Measurements from ENCODE around the gene TARS3. TPM values are rescaled to one million over a fixed set of nuclear protein-coding genes. Genes with fewer than 3 reads are reported as not detected.
A peak's percentile ranks its signal among the peaks of the same experiment; 100 is the strongest.
"Not testable (repeated sequence)": the region's sequence is repeated elsewhere in the genome, so short reads cannot be mapped to it uniquely, and the experiment has no call there.

Gene TARS3
- total RNA-seq, 1 donor from 2014 or later: 21.5 TPM

DNA sequence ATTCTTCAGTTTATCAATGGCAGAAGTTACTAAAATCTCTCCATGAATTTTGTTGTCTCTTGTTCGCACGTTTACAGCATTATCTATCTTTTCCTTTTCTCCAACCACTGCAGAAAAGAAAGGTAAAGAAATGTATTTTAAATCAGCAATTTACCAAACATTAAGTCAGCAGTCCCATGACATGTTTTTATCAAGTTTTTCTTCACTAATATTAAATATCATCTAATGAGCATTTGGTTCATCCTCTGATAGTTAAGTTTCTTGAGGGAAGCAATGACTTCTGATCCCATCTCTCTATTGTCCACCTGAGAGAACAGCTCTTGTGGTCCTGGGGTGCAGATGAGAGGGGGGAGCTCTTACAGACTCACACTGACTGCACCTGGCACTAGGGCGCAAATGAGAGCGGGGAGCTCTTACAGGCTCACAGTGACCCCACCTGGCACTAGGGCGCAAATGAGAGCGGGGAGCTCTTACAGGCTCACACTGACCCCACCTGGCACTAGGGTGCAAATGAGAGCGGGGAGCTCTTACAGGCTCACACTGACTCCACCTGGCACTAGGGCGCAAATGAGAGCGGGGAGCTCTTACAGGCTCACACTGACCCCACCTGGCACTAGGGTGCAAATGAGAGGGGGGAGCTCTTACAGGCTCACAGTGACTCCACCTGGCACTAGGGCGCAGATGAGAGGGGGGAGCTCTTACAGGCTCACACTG, 69.5 kb downstream of the TARS3 start:
- H3K27me3 Mint-ChIP-seq; H3K4me1 Mint-ChIP-seq (ENCODE audit: low read depth); DNase-seq (ENCODE audit: low spot score, unreplicated experiment); H3K9me3 Mint-ChIP-seq (ENCODE audit: low read depth); H3K36me3 Mint-ChIP-seq (ENCODE audit: insufficient read depth): not testable (repeated sequence)
- Mint-ChIP-seq H3K27ac (peak overlapping the region; percentile 71), H3K4me3 (ENCODE audit: low read depth) (peak overlapping the region; percentile 39)
- TF ChIP-seq, protein P1, sequence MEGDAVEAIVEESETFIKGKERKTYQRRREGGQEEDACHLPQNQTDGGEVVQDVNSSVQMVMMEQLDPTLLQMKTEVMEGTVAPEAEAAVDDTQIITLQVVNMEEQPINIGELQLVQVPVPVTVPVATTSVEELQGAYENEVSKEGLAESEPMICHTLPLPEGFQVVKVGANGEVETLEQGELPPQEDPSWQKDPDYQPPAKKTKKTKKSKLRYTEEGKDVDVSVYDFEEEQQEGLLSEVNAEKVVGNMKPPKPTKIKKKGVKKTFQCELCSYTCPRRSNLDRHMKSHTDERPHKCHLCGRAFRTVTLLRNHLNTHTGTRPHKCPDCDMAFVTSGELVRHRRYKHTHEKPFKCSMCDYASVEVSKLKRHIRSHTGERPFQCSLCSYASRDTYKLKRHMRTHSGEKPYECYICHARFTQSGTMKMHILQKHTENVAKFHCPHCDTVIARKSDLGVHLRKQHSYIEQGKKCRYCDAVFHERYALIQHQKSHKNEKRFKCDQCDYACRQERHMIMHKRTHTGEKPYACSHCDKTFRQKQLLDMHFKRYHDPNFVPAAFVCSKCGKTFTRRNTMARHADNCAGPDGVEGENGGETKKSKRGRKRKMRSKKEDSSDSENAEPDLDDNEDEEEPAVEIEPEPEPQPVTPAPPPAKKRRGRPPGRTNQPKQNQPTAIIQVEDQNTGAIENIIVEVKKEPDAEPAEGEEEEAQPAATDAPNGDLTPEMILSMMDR (IDR thresholded peaks at IDR 0.05; ENCODE audit: unreplicated experiment): peak; percentile 7

- DNase-seq (ENCODE audit: low spot score, unreplicated experiment): no peak
- Mint-ChIP-seq H3K27me3 (no peaks in the 10 kb centered on the region), H3K4me3 (ENCODE audit: low read depth) (peak overlapping the region; percentile 4), H3K9me3 (ENCODE audit: low read depth) (no peaks in the 10 kb centered on the region), H3K27ac (peak overlapping the region; percentile 15), H3K36me3 (ENCODE audit: insufficient read depth) (peaks cover 4% of the 10 kb centered on the region), H3K4me1 (ENCODE audit: low read depth) (peaks cover 8% of the 10 kb centered on the region)
- TF ChIP-seq, protein P1 (IDR thresholded peaks at IDR 0.05; ENCODE audit: unreplicated experiment): no peak
Observed at GRCh38 chr15:101654171-101654570, 70.1 kb downstream of the TARS3 start.

DNA sequence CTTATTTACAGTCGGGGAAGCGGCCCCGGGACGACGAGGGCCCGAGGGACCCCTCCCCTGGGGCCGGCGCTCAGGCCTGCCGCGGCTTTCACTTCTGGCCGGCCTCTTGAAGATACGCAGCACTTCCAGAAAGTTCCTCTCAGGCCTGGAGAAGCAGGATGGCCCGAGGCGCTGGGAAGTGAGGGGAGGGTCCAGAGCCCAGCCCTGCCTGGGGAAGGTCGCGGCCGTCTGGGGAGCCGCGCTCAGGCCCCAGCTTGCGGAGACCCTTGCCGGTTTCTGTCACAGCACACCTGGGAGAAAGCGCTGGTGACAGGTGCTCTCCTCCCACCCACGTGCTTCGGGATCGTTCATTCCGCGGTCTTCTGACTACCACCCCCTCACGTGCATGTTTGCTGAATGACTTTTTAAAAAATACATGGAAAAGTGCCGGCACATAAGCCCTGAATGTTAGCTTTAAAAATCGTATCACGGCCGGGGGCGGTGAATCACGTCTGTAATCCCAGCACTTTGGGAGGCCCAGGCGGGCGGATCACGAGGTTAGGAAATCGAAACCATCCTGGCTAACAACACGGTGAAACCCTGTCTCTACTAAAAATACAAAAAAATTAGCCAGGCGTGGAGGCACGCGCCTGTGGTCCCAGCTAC, 71.4 kb downstream of the TARS3 start:
- peak; percentile 18 for DNase-seq (ENCODE audit: low spot score, unreplicated experiment)
- Mint-ChIP-seq H3K27ac (peak overlapping the region; percentile 93), H3K27me3 (no peaks in the 10 kb centered on the region), H3K4me3 (ENCODE audit: low read depth) (peak overlapping the region; percentile 89), H3K36me3 (ENCODE audit: insufficient read depth) (peaks cover 8% of the 10 kb centered on the region), H3K4me1 (ENCODE audit: low read depth) (peaks cover 8% of the 10 kb centered on the region), H3K9me3 (ENCODE audit: low read depth) (no peaks in the 10 kb centered on the region)
- TF ChIP-seq, protein P1 (IDR thresholded peaks at IDR 0.05; ENCODE audit: unreplicated experiment): no peak

DNA sequence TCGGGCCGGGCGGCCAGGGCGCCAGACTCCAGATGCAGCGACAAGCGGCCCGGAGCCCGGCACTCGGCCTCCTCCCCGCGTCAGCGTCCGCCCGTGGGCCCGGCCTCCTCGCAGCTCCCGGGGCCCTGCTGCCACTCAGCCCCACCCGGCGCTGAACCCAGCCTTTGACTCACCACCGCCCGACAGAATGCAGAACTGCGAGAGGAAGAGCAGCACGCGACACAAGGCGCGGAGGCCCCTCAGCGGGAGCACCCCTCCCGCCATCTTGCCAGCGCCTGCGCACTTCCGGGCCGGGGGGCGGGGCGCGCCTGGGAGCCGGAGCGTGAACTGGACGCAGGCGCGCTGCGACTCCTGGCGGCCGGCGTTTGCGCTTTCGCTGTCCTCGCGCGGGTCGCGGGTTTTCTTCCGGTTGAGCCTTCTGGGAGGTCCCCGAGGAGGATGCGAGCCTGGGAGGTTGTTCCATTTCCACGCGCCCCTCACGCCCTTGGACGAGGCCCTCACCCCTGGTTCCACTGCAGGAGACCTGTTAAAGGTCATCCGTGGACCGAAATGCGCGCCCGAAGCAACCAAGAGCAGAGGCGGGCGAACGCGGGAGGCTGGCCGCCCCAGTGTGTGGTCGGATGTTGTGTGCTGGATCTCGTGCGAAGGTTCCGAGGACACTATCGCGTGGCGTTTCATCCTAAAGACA, 72.0 kb downstream of the TARS3 start, which contains the start of gene TM2D3:
Gene TM2D3, minus strand, starts transcription at position 284 of the 688 bp plus-strand sequence. Its CDS starts 20 bp downstream, at position 264.
- Mint-ChIP-seq H3K4me1 (ENCODE audit: low read depth) (peaks cover 8% of the 10 kb centered on the region), H3K4me3 (ENCODE audit: low read depth) (peak within 1 kb of the TSS; percentile 89), H3K9me3 (ENCODE audit: low read depth) (no peaks in the 10 kb centered on the region), H3K27me3 (no peaks in the 10 kb centered on the region), H3K36me3 (ENCODE audit: insufficient read depth) (peaks cover 8% of the 10 kb centered on the region), H3K27ac (peak within 1 kb of the TSS; percentile 96)
- peak; percentile 89 for DNase-seq (ENCODE audit: low spot score, unreplicated experiment)
- TF ChIP-seq, protein P1 (IDR thresholded peaks at IDR 0.05; ENCODE audit: unreplicated experiment): peak; percentile 83

DNA sequence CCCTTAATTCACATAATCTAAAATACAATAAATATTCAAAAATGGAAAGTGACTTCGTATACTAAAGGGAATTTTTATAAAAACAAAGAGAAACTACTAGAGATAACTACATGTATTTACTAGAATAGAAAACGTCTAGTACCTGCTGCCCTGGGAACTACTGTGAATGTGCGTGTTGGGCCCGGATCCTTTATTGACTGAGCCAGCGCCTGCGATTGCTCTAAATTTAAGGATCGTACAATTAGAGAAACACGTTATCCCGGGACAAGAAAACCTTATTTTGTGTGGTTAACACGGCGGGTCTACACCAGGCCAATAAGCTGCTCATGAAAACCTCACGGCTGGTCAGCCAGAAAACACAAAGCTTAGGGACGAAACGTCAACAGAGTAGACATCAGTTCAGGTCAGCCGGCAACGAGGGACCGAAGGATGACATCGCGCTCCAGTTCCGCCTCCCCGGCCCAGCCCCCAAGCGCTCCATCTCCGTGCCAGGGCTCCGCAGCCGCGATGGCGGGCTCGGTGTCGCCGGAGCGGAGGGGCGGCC, 72.6 kb downstream of the TARS3 start:
- TF ChIP-seq, protein P1 (IDR thresholded peaks at IDR 0.05; ENCODE audit: unreplicated experiment): no peak
- peak overlapping the region; percentile 89 for H3K4me3 Mint-ChIP-seq (ENCODE audit: low read depth)
- DNase-seq (ENCODE audit: low spot score, unreplicated experiment): no peak
- H3K4me1 Mint-ChIP-seq (ENCODE audit: low read depth): peaks cover 8% of the 10 kb centered on the region
- H3K27ac Mint-ChIP-seq: peak overlapping the region; percentile 96
- H3K36me3 Mint-ChIP-seq (ENCODE audit: insufficient read depth): peaks cover 8% of the 10 kb centered on the region
- no peaks in the 10 kb centered on the region for H3K27me3 Mint-ChIP-seq
- no peaks in the 10 kb centered on the region for H3K9me3 Mint-ChIP-seq (ENCODE audit: low read depth)
